ENCODE results near the gene STRIP2.

The STRIP2 gene

GRCh38 chr7:129517931-129518330 is 83.7 kb downstream of the STRIP2 start:
- CTCF ChIA-PET = interaction anchor here (0.7 kb wide), 1 partner anchor 141 kb away, joined by 3 read pairs; no protein-coding TSS in a partner anchor
- H3K36me3 ChIP-seq (ENCODE audit: control insufficient read depth in 2 of 2, insufficient read depth in 1 of 2, low read length in 2 of 2) = no peaks in the 10 kb centered on the region
- H3K4me3 ChIP-seq (ENCODE audit: low read depth, low read length) = no peak overlapping the region
- no peak for TF ChIP-seq ZBTB17 (tag by site-specific recombination; IDR thresholded peaks at IDR 0.05)
- no peak for TF ChIP-seq ZNF677 (tag by site-specific recombination; IDR thresholded peaks at IDR 0.05)
- TF ChIP-seq ZNF580 (tag by site-specific recombination; IDR thresholded peaks at IDR 0.05) = no peak
- TF ChIP-seq IKZF3 (tag by site-specific recombination; IDR thresholded peaks at IDR 0.05) = no peak
- POLR2A ChIA-PET = no interaction called here
- no peaks in the 10 kb centered on the region for H3K9me3 ChIP-seq (ENCODE audit: control insufficient read depth, insufficient read depth, low read depth, low read length)
- no peak overlapping the region for H3K27ac ChIP-seq (ENCODE audit: extremely low read depth, low read depth, low read length)
- no peaks in the 10 kb centered on the region for H3K4me1 ChIP-seq (ENCODE audit: control insufficient read depth, insufficient read depth, low read length)

GRCh38 chr7:129519464-129519863 is 85.2 kb downstream of the STRIP2 start:
- Histone ChIP-seq H3K4me3 (ENCODE audit: low read depth, low read length) (no peak overlapping the region), H3K4me1 (ENCODE audit: control insufficient read depth, insufficient read depth, low read length) (no peaks in the 10 kb centered on the region), H3K9me3 (ENCODE audit: control insufficient read depth, insufficient read depth, low read depth, low read length) (no peaks in the 10 kb centered on the region), H3K36me3 (ENCODE audit: control insufficient read depth in 2 of 2, insufficient read depth in 1 of 2, low read length in 2 of 2) (no peaks in the 10 kb centered on the region), H3K27ac (ENCODE audit: extremely low read depth, low read depth, low read length) (no peak overlapping the region)
- CTCF ChIA-PET = no interaction called here
- POLR2A ChIA-PET = no interaction called here
- TF ChIP-seq ZBTB20 (tag by site-specific recombination; IDR thresholded peaks at IDR 0.05) (no peak), ZSCAN30 (tag by site-specific recombination; IDR thresholded peaks at IDR 0.05) (no peak), ZNF658 (tag by site-specific recombination; IDR thresholded peaks at IDR 0.05) (no peak), KLF7 (tag by site-specific recombination; IDR thresholded peaks at IDR 0.05; ENCODE audit: borderline replicate concordance) (no peak), ZNF155 (tag by site-specific recombination; IDR thresholded peaks at IDR 0.05) (no peak)

- POLR2A ChIA-PET = no interaction called here
Measured at GRCh38 chr7:129522088-129522970, 88.1 kb downstream of the STRIP2 start.

More at GRCh38 chr7:129522088-129522970, 88.1 kb downstream of the STRIP2 start:
- no peak overlapping the region for H3K4me3 ChIP-seq (ENCODE audit: low read depth, low read length)
- no peaks in the 10 kb centered on the region for H3K9me3 ChIP-seq (ENCODE audit: control insufficient read depth, insufficient read depth, low read depth, low read length)
- no peaks in the 10 kb centered on the region for H3K36me3 ChIP-seq (ENCODE audit: control insufficient read depth in 2 of 2, insufficient read depth in 1 of 2, low read length in 2 of 2)
- H3K4me1 ChIP-seq (ENCODE audit: control insufficient read depth, insufficient read depth, low read length) = no peaks in the 10 kb centered on the region
- TF ChIP-seq ZNF26 (tag by site-specific recombination; IDR thresholded peaks at IDR 0.05) (no peak), REST (tag by site-specific recombination; IDR thresholded peaks at IDR 0.05) (peak; percentile 95), TSHZ1 (tag by site-specific recombination; IDR thresholded peaks at IDR 0.05; ENCODE audit: borderline replicate concordance) (no peak), KLF16 (tag by site-specific recombination; IDR thresholded peaks at IDR 0.05) (no peak), MEIS1 (CRISPR knock-in tag; IDR thresholded peaks at IDR 0.05; ENCODE audit: borderline replicate concordance) (no peak)
- no peak overlapping the region for H3K27ac ChIP-seq (ENCODE audit: extremely low read depth, low read depth, low read length)
- CTCF ChIA-PET = interaction anchor here (1.0 kb wide), 1 partner anchor 51 kb away, joined by 3 read pairs; no protein-coding TSS in a partner anchor

All from HEK293 (cell line).